OCI-LY1 (cell line): ENCODE results near the gene PLSCR4.

Experiments
- H2AFZ ChIP-seq: fragments of 200-600 bp; sonication (generic), shearing (Covaris generic); 2 replicates; pipeline ENCODE4 v1.6.0; 2014; ENCODE audit warnings: antibody characterized with exemption, mild to moderate bottlenecking, low read length
- H3F3A ChIP-seq: fragments of 200-600 bp; sonication (generic), shearing (Covaris generic); 2 replicates; pipeline ENCODE4 v1.6.0; 2014; ENCODE audit warnings: mild to moderate bottlenecking, antibody characterized with exemption, low read length, moderate library complexity; ENCODE audit not compliant: insufficient read depth
- H3K27ac ChIP-seq: fragments of 200-600 bp; sonication (generic); 2 replicates; pipeline ENCODE4 v1.5.1; 2014; ENCODE audit warnings: low read length, mixed run types, mild to moderate bottlenecking, low read depth; ENCODE audit not compliant: poor library complexity, severe bottlenecking
- H3K27me3 ChIP-seq: fragments of 200-600 bp; sonication (generic); 2 replicates; pipeline ENCODE4 v1.6.0; 2014; ENCODE audit warnings: antibody characterized with exemption, mild to moderate bottlenecking, low read length, moderate library complexity; ENCODE audit not compliant: insufficient read depth
- H3K36me3 ChIP-seq: fragments of 200-600 bp; sonication (generic); 2 replicates; pipeline ENCODE4 v1.6.1; 2014; ENCODE audit warnings: mild to moderate bottlenecking, antibody characterized with exemption, low read length, moderate library complexity, mixed read lengths; ENCODE audit not compliant: insufficient read depth
- H3K4me1 ChIP-seq: fragments of 200-600 bp; sonication (generic); 2 replicates; pipeline ENCODE4 v1.5.1; 2014; ENCODE audit warnings: mild to moderate bottlenecking, low read length, moderate library complexity; ENCODE audit not compliant: insufficient read depth, severe bottlenecking
- H3K4me2 ChIP-seq: fragments of 200-600 bp; sonication (generic), shearing (Covaris generic); 2 replicates; pipeline ENCODE4 v1.6.1; 2014; ENCODE audit warnings: low read length
- H3K4me3 ChIP-seq: fragments of 200-600 bp; sonication (generic); 2 replicates; pipeline ENCODE4 v1.5.1; 2014; ENCODE audit warnings: low read length, low read depth, mild to moderate bottlenecking, mixed read lengths; ENCODE audit not compliant: poor library complexity, severe bottlenecking
- H3K79me2 ChIP-seq: fragments of 200-600 bp; shearing (Covaris generic); 2 replicates; pipeline ENCODE4 v1.6.1; 2016; ENCODE audit warnings: mixed run types, low read length, mixed read lengths; ENCODE audit not compliant: insufficient read depth
- H3K9ac ChIP-seq: fragments of 200-600 bp; sonication (generic), shearing (Covaris generic); 2 replicates; pipeline ENCODE4 v1.6.1; 2014; ENCODE audit warnings: mild to moderate bottlenecking, low read length, mixed read lengths
- H3K9me2 ChIP-seq: fragments of 200-600 bp; sonication (generic), shearing (Covaris generic); 2 replicates; pipeline ENCODE4 v1.6.1; 2014; ENCODE audit warnings: low read depth, mild to moderate bottlenecking, low read length, mixed read lengths
- H3K9me3 ChIP-seq: fragments of 200-600 bp; shearing (Covaris generic); 2 replicates; pipeline ENCODE4 v1.6.1; 2014; ENCODE audit warnings: low read length, mixed read lengths
- H4K20me1 ChIP-seq: fragments of 200-600 bp; sonication (generic), shearing (Covaris generic); 2 replicates; pipeline ENCODE4 v1.6.0; 2016; ENCODE audit warnings: mild to moderate bottlenecking, low read length; ENCODE audit not compliant: insufficient read depth
- CTCF ChIP-seq: fragments of 200-600 bp; sonication (generic), shearing (Covaris generic); IDR thresholded peaks from 2 replicates; pipeline ENCODE4 v1.5.1; 2017; ENCODE audit warnings: mild to moderate bottlenecking, antibody characterized with exemption, low read length, moderate library complexity, mixed read lengths
- EZH2 ChIP-seq: fragments of 200-600 bp; sonication (generic), shearing (Covaris generic); IDR thresholded peaks from 2 replicates; pipeline ENCODE4 v1.8.0; 2017; ENCODE audit warnings: borderline replicate concordance, mixed run types, mild to moderate bottlenecking, antibody characterized with exemption, low read length, moderate library complexity, mixed read lengths

PLSCR4 gene

GRCh38 chr3:146163584-146163983 lies 87.3 kb downstream of the PLSCR4 start:
- Histone ChIP-seq H3K4me2 (no peak overlapping the region), H3F3A (no peaks in the 10 kb centered on the region), H3K4me3 (no peak overlapping the region), H3K9me3 (no peaks in the 10 kb centered on the region), H3K9me2 (no peaks in the 10 kb centered on the region; the same call in 1 of the 2 replicates), H3K27me3 (no peaks in the 10 kb centered on the region), H4K20me1 (no peaks in the 10 kb centered on the region), H3K4me1 (no peaks in the 10 kb centered on the region), H3K27ac (no peak overlapping the region), H3K9ac (no peak overlapping the region), H3K36me3 (no peaks in the 10 kb centered on the region), H2AFZ (no peak overlapping the region), H3K79me2 (no peaks in the 10 kb centered on the region)
- TF ChIP-seq CTCF (no peak), EZH2 (no peak)

GRCh38 chr3:146162561-146162960 lies 88.3 kb downstream of the PLSCR4 start:
- Histone ChIP-seq H3K4me1 (no peaks in the 10 kb centered on the region), H2AFZ (no peak overlapping the region), H3K9ac (no peak overlapping the region), H3K4me2 (no peak overlapping the region), H3K27me3 (no peaks in the 10 kb centered on the region), H3K79me2 (no peaks in the 10 kb centered on the region), H3K27ac (no peak overlapping the region), H3F3A (no peaks in the 10 kb centered on the region), H3K9me2 (no peaks in the 10 kb centered on the region), H3K4me3 (no peak overlapping the region), H3K36me3 (no peaks in the 10 kb centered on the region), H3K9me3 (no peaks in the 10 kb centered on the region), H4K20me1 (no peaks in the 10 kb centered on the region)
- TF ChIP-seq CTCF: no peak
- TF ChIP-seq EZH2: no peak

GRCh38 chr3:146161663-146162002 lies 89.3 kb downstream of the PLSCR4 start:
- Histone ChIP-seq H3K27me3 (no peaks in the 10 kb centered on the region), H3K4me2 (no peak overlapping the region), H2AFZ (no peak overlapping the region), H3K4me3 (no peak overlapping the region), H3K4me1 (no peaks in the 10 kb centered on the region), H3K79me2 (no peaks in the 10 kb centered on the region), H3K9ac (no peak overlapping the region), H3K9me3 (no peaks in the 10 kb centered on the region), H3K27ac (no peak overlapping the region), H3F3A (no peaks in the 10 kb centered on the region), H3K9me2 (no peaks in the 10 kb centered on the region), H3K36me3 (no peaks in the 10 kb centered on the region), H4K20me1 (no peaks in the 10 kb centered on the region)
- TF ChIP-seq EZH2 (no peak), CTCF (no peak)
